ENCODE measurements around the gene EDN2.

EDN2 gene

GRCh38 chr1:41479000-41479807, 5.3 kb downstream of the EDN2 start:
- H3K36me3 ChIP-seq (ENCODE audit: control insufficient read depth, low read length) = no peaks in the 10 kb centered on the region
- no peak overlapping the region for H3K4me3 ChIP-seq (ENCODE audit: low read length)
- no peaks in the 10 kb centered on the region for H3F3A ChIP-seq (ENCODE audit: control insufficient read depth, insufficient read depth)
- no peaks in the 10 kb centered on the region for H3K27me3 ChIP-seq (ENCODE audit: control insufficient read depth, low read length)
- no peaks in the 10 kb centered on the region for H3K79me2 ChIP-seq (ENCODE audit: control insufficient read depth, low read length)
- H3K4me1 ChIP-seq (ENCODE audit: control insufficient read depth, low read length) = no peaks in the 10 kb centered on the region
- no peaks in the 10 kb centered on the region for H3K9me3 ChIP-seq (ENCODE audit: control insufficient read depth, insufficient read depth, low read length)
- no peak overlapping the region for H3K4me2 ChIP-seq (ENCODE audit: low read length)
- no peaks in the 10 kb centered on the region for H3K9me2 ChIP-seq (replicated peaks; ENCODE audit: control insufficient read depth, low read length)
- TF ChIP-seq CTCF (IDR thresholded peaks at IDR 0.05; ENCODE audit: low read depth, low read length, poor library complexity, severe bottlenecking) = no peak
- TF ChIP-seq EZH2phosphoT487 (IDR thresholded peaks at IDR 0.05; ENCODE audit: borderline replicate concordance, low read length) = no peak
- no peak overlapping the region for H3K27ac ChIP-seq (ENCODE audit: low read depth, low read length)
- H4K20me1 ChIP-seq (ENCODE audit: control insufficient read depth, insufficient read depth, low read depth, low read length) = no peaks in the 10 kb centered on the region

GRCh38 chr1:41478118-41478748, 6.2 kb downstream of the EDN2 start:
- Histone ChIP-seq H4K20me1 (ENCODE audit: control insufficient read depth, insufficient read depth, low read depth, low read length) (no peaks in the 10 kb centered on the region), H3K4me3 (ENCODE audit: low read length) (no peak overlapping the region), H3K9me2 (replicated peaks; ENCODE audit: control insufficient read depth, low read length) (no peaks in the 10 kb centered on the region), H3K9me3 (ENCODE audit: control insufficient read depth, insufficient read depth, low read length) (no peaks in the 10 kb centered on the region), H3K27ac (ENCODE audit: low read depth, low read length) (no peak overlapping the region), H3F3A (ENCODE audit: control insufficient read depth, insufficient read depth) (no peaks in the 10 kb centered on the region), H3K79me2 (ENCODE audit: control insufficient read depth, low read length) (no peaks in the 10 kb centered on the region), H3K4me1 (ENCODE audit: control insufficient read depth, low read length) (no peaks in the 10 kb centered on the region), H3K36me3 (ENCODE audit: control insufficient read depth, low read length) (no peaks in the 10 kb centered on the region), H3K4me2 (ENCODE audit: low read length) (no peak overlapping the region), H3K27me3 (ENCODE audit: control insufficient read depth, low read length) (no peaks in the 10 kb centered on the region)
- TF ChIP-seq EZH2phosphoT487 (IDR thresholded peaks at IDR 0.05; ENCODE audit: borderline replicate concordance, low read length) (no peak), CTCF (IDR thresholded peaks at IDR 0.05; ENCODE audit: low read depth, low read length, poor library complexity, severe bottlenecking) (no peak)

GRCh38 chr1:41476807-41477361, 7.6 kb downstream of the EDN2 start:
- Histone ChIP-seq H3K79me2 (ENCODE audit: control insufficient read depth, low read length) (no peaks in the 10 kb centered on the region), H3K4me2 (ENCODE audit: low read length) (no peak overlapping the region), H3K27ac (ENCODE audit: low read depth, low read length) (no peak overlapping the region), H3K9me2 (replicated peaks; ENCODE audit: control insufficient read depth, low read length) (no peaks in the 10 kb centered on the region), H3K27me3 (ENCODE audit: control insufficient read depth, low read length) (no peaks in the 10 kb centered on the region), H4K20me1 (ENCODE audit: control insufficient read depth, insufficient read depth, low read depth, low read length) (no peaks in the 10 kb centered on the region), H3K4me1 (ENCODE audit: control insufficient read depth, low read length) (no peaks in the 10 kb centered on the region), H3F3A (ENCODE audit: control insufficient read depth, insufficient read depth) (no peaks in the 10 kb centered on the region), H3K36me3 (ENCODE audit: control insufficient read depth, low read length) (no peaks in the 10 kb centered on the region), H3K4me3 (ENCODE audit: low read length) (no peak overlapping the region), H3K9me3 (ENCODE audit: control insufficient read depth, insufficient read depth, low read length) (no peaks in the 10 kb centered on the region)
- TF ChIP-seq EZH2phosphoT487 (IDR thresholded peaks at IDR 0.05; ENCODE audit: borderline replicate concordance, low read length) = no peak
- no peak for TF ChIP-seq CTCF (IDR thresholded peaks at IDR 0.05; ENCODE audit: low read depth, low read length, poor library complexity, severe bottlenecking)

All from DOHH2 (cell line).